Suprapubic skin (tissue), 4 donors: ENCODE results near the gene PRR5. TPM values are rescaled to one million over a fixed set of nuclear protein-coding genes. Genes with fewer than 3 reads are reported as not detected.
"Not testable (repeated sequence)": the region's sequence is repeated elsewhere in the genome, so short reads cannot be mapped to it uniquely, and the experiment has no call there.

Experiments
- DNase-seq, 2 donors: peaks; one replicate each; pipeline ENCODE4 v3.0.0-alpha.2; 2019; ENCODE audit warnings: low spot score in 2 of 2
- H3K27ac ChIP-seq: fragments of 200-600 bp; sonication (generic); one replicate; pipeline ENCODE4 v1.5.1; 2019
- H3K27me3 ChIP-seq: fragments of 200-600 bp; sonication (generic); one replicate; pipeline ENCODE4 v1.5.1; 2019
- H3K36me3 ChIP-seq: fragments of 200-600 bp; sonication (generic); one replicate; pipeline ENCODE4 v1.5.1; 2019
- H3K4me1 ChIP-seq: fragments of 200-600 bp; sonication (generic); one replicate; pipeline ENCODE4 v1.5.1; 2019
- H3K4me3 ChIP-seq: fragments of 200-600 bp; sonication (generic); one replicate; pipeline ENCODE4 v1.5.1; 2019; ENCODE audit warnings: mild to moderate bottlenecking
- H3K9me3 ChIP-seq: fragments of 200-600 bp; sonication (generic); one replicate; pipeline ENCODE4 v1.5.1; 2019
- CTCF ChIP-seq, 2 donors: fragments of 200-600 bp in 1 of 2; fragments of 450-650 bp in 1 of 2; sonication (generic) in 1 of 2; IDR thresholded peaks; one replicate each; pipeline ENCODE4 v1.5.1; 2016 to 2019; ENCODE audit warnings: antibody characterized with exemption in 2 of 2, mild to moderate bottlenecking in 1 of 2, moderate library complexity in 1 of 2
- EP300 ChIP-seq: sonication (generic); formaldehyde crosslinking; IDR thresholded peaks from one replicate; pipeline ENCODE4 v1.6.1; 2017; ENCODE audit warnings: antibody characterized with exemption
- POLR2A ChIP-seq, 2 donors: fragments of 450-650 bp; IDR thresholded peaks; one replicate each; pipeline ENCODE4 v1.6.1; 2017; ENCODE audit warnings: antibody characterized with exemption in 2 of 2, mild to moderate bottlenecking in 2 of 2, moderate library complexity in 2 of 2
- POLR2AphosphoS5 ChIP-seq, 3 donors: sonication (generic); formaldehyde crosslinking; IDR thresholded peaks; one replicate each; pipeline ENCODE4 v1.6.1; 2017; ENCODE audit warnings: antibody characterized with exemption in 3 of 3
- WGBS: methylation state at CpG from one replicate; pipeline ENCODE4 v1.1.5; 2018; 5-methylcytosine and 5-hydroxymethylcytosine counted together
- total RNA-seq, 4 donors: library from RNA; depleted of rRNA; stranded (reverse); fragments of >200 nt; gene quantifications; one replicate each; pipeline ENCODE4 v1.1.0, GENCODE V29; 2016

Gene PRR5
- total RNA-seq, 4 donors from 2014 or later: 14.9 to 25.0 (median 20.4) TPM

- H3K27me3 ChIP-seq: no peaks in the 10 kb centered on the region
- no peaks in the 10 kb centered on the region for H3K4me1 ChIP-seq
- no peak for TF ChIP-seq CTCF (IDR thresholded peaks at IDR 0.05)
- TF ChIP-seq POLR2A (IDR thresholded peaks at IDR 0.05): no peak
- no peak for TF ChIP-seq EP300
- no peak for TF ChIP-seq POLR2AphosphoS5 (IDR thresholded peaks at IDR 0.05)
- no peak for DNase-seq
- H3K9me3 ChIP-seq: no peaks in the 10 kb centered on the region
- 77% methylated on average over 6 of the region's 32 CpGs for WGBS
- H3K4me3 ChIP-seq: no peak overlapping the region
- no peaks in the 10 kb centered on the region for H3K36me3 ChIP-seq
- no peak overlapping the region for H3K27ac ChIP-seq
Measured at GRCh38 chr22:44737406-44738346, 35.7 kb downstream of the PRR5 start.

DNA sequence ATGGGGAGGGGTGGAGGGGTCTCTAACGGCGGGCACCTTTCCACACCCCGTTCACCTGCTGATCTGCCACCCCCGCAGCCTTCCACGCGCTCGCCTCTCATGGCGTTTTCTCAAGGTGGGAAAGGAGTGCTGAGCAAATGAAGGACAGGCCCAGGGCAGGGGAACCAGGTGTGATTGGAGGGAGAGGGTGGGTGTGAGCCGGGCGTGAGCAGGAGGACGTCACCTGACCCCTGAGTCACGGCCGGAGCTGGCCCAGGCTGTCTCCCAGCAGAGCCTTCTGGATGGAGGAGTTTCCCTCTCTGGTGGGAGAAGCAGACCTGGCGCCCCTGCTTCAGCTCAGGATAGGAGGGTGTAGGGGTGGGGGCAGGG lies 36.3 kb downstream of the PRR5 start:
- 21% methylated on average over 14 of the region's 14 CpGs for WGBS
- no peaks in the 10 kb centered on the region for H3K9me3 ChIP-seq
- no peak overlapping the region for H3K4me3 ChIP-seq
- no peaks in the 10 kb centered on the region for H3K27me3 ChIP-seq
- no peak for TF ChIP-seq EP300
- TF ChIP-seq POLR2AphosphoS5 (IDR thresholded peaks at IDR 0.05): no peak
- no peak for TF ChIP-seq CTCF (IDR thresholded peaks at IDR 0.05)
- no peak for TF ChIP-seq POLR2A (IDR thresholded peaks at IDR 0.05)
- no peaks in the 10 kb centered on the region for H3K36me3 ChIP-seq
- no peaks in the 10 kb centered on the region for H3K4me1 ChIP-seq
- no peak overlapping the region for H3K27ac ChIP-seq
- no peak for DNase-seq

- no peak for DNase-seq
- H3K27ac ChIP-seq: no peak overlapping the region
- 96% methylated on average over 4 of the region's 5 CpGs for WGBS
- H3K36me3 ChIP-seq: no peaks in the 10 kb centered on the region
- no peak overlapping the region for H3K4me3 ChIP-seq
- H3K27me3 ChIP-seq: no peaks in the 10 kb centered on the region
- H3K9me3 ChIP-seq: no peaks in the 10 kb centered on the region
- no peaks in the 10 kb centered on the region for H3K4me1 ChIP-seq
- no peak for TF ChIP-seq POLR2AphosphoS5 (IDR thresholded peaks at IDR 0.05)
- TF ChIP-seq POLR2A (IDR thresholded peaks at IDR 0.05): no peak
- no peak for TF ChIP-seq EP300
- no peak for TF ChIP-seq CTCF (IDR thresholded peaks at IDR 0.05)
Measured at GRCh38 chr22:44739024-44739423, 37.0 kb downstream of the PRR5 start.

DNA sequence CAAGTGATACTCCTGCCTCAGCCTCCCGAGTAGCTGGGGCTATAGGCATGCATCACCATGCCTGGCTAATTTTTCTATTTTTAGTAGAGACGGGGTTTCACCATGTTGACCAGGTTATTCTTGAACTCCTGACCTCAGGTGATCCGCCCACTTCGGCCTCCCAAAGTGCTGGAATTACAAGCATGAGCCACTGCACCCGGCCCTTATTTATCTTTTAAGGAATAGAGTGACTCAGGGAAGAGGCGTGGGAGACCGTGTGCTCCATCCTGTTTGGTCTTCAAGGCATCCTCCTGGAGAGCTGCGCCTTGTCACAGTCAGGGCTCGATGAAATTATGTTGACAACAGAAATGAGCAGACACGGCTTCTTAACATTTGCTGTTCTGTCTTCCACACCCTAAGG lies 37.7 kb downstream of the PRR5 start:
- H3K9me3 ChIP-seq, H3K4me1 ChIP-seq, H3K27ac ChIP-seq, H3K36me3 ChIP-seq, H3K4me3 ChIP-seq, DNase-seq, H3K27me3 ChIP-seq: not testable (repeated sequence)
- 61% methylated on average over 10 of the region's 10 CpGs for WGBS

DNA sequence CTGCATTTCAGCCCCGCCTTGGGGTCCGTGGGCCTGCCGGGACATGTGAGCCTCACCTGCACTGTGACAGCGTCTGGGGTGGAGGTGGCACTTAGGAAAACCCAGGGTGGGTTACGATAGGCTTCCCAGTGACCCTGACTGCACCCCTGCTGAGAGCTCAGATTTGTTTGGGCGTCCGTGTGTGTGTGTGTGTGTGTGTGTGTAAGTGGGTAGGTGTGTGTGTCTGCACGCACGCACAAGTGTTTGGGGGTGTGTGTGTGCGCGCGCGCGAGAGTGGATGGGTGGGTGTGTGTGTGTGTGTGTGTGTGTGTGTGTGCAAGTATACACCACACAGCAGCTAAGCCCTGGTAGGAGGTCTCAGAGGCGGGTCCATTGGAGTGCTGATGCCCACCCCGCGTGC lies 38.3 kb downstream of the PRR5 start:
- H3K27me3 ChIP-seq: no peaks in the 10 kb centered on the region
- no peak overlapping the region for H3K4me3 ChIP-seq
- H3K27ac ChIP-seq: no peak overlapping the region
- H3K4me1 ChIP-seq: no peaks in the 10 kb centered on the region
- DNase-seq: no peak
- 82% methylated on average over 17 of the region's 17 CpGs for WGBS
- no peaks in the 10 kb centered on the region for H3K9me3 ChIP-seq
- no peaks in the 10 kb centered on the region for H3K36me3 ChIP-seq
- TF ChIP-seq CTCF (IDR thresholded peaks at IDR 0.05): no peak
- TF ChIP-seq EP300: no peak
- TF ChIP-seq POLR2A (IDR thresholded peaks at IDR 0.05): no peak
- TF ChIP-seq POLR2AphosphoS5 (IDR thresholded peaks at IDR 0.05): no peak
